ENCODE data around the gene FAM193A. TPM values are rescaled to one million over a fixed set of nuclear protein-coding genes. Genes with fewer than 3 reads are reported as not detected.
"Not testable (repeated sequence)": the region's sequence is repeated elsewhere in the genome, so short reads cannot be mapped to it uniquely, and the experiment has no call there.

The FAM193A gene
- total RNA-seq, 6 experiments from 2014 or later: 8.5 to 12.3 (median 9.7) TPM

GRCh38 chr4:2526559-2526958, 9.9 kb upstream of the FAM193A start:
- no peaks in the 10 kb centered on the region for H3K9me3 ChIP-seq
- ATAC-seq (no peak), DNase-seq (no peak)
- no peaks in the 10 kb centered on the region for H3K36me3 ChIP-seq
- H3K27me3 ChIP-seq: no peaks in the 10 kb centered on the region
- H3K4me1 ChIP-seq: no peaks in the 10 kb centered on the region
- 88% methylated on average over 6 of the region's 9 CpGs for WGBS (ENCODE audit: insufficient coverage, low coverage, low lambda C conversion rate, missing lambda C conversion rate)
- no peak overlapping the region for H3K4me3 ChIP-seq
- no peak overlapping the region for H3K27ac ChIP-seq
- intact Hi-C loops (cut with DNase I): no loop called here
- TF ChIP-seq POLR2A (IDR thresholded peaks at IDR 0.05): no peak
- no peak for TF ChIP-seq CTCF (IDR thresholded peaks at IDR 0.05)

- Histone ChIP-seq H3K36me3 (no peaks in the 10 kb centered on the region), H3K9me3 (no peaks in the 10 kb centered on the region), H3K27ac (no peak overlapping the region), H3K4me3 (peak overlapping the region; percentile 69 to 85 (median 78)), H3K27me3 (no peaks in the 10 kb centered on the region), H3K4me1 (peaks cover 0 to 24% (median 7%) of the 10 kb centered on the region in 4 donors)
- WGBS (ENCODE audit: insufficient coverage, low coverage, low lambda C conversion rate, missing lambda C conversion rate): 68% methylated on average over 5 of the region's 5 CpGs
- TF ChIP-seq CTCF (IDR thresholded peaks at IDR 0.05): no peak
- no peak for TF ChIP-seq POLR2A (IDR thresholded peaks at IDR 0.05)
- no peak for DNase-seq
- intact Hi-C loops (cut with DNase I): no loop called here
- ATAC-seq: no peak
Observed at GRCh38 chr4:2534904-2535375, 1.5 kb upstream of the FAM193A start.

- intact Hi-C loops (cut with DNase I): no loop called here
- H3K4me3 ChIP-seq: peak overlapping the region; percentile 69 to 85 (median 78)
- peak; percentile 73 for TF ChIP-seq POLR2A (IDR thresholded peaks at IDR 0.05)
- no peak for TF ChIP-seq CTCF (IDR thresholded peaks at IDR 0.05)
- DNase-seq (peak in 2 of 3 donors; percentile 49 to 75), ATAC-seq (peak in 1 of 4 donors; percentile 2)
- H3K27me3 ChIP-seq: no peaks in the 10 kb centered on the region
- 42% methylated on average over 5 of the region's 77 CpGs for WGBS (ENCODE audit: insufficient coverage, low coverage, low lambda C conversion rate, missing lambda C conversion rate)
- H3K27ac ChIP-seq: peak overlapping the region; percentile 66 to 93 (median 86)
- H3K4me1 ChIP-seq: peaks cover 0 to 25% (median 7%) of the 10 kb centered on the region in 4 donors
- H3K36me3 ChIP-seq: no peaks in the 10 kb centered on the region
- no peaks in the 10 kb centered on the region for H3K9me3 ChIP-seq
Observed at GRCh38 chr4:2535376-2536192, 863 bp upstream of the FAM193A start.

- 0% methylated on average over 20 of the region's 103 CpGs for WGBS (ENCODE audit: insufficient coverage, low coverage, low lambda C conversion rate, missing lambda C conversion rate)
- ATAC-seq: peak; percentile 0 to 17 (median 6)
- intact Hi-C loops (cut with DNase I): no loop called here
- peak; percentile 60 to 71 (median 67) for DNase-seq
- H3K4me3 ChIP-seq: peak overlapping the region; percentile 84 to 96 (median 87)
- H3K27me3 ChIP-seq: no peaks in the 10 kb centered on the region
- H3K36me3 ChIP-seq: no peaks in the 10 kb centered on the region
- H3K9me3 ChIP-seq: no peaks in the 10 kb centered on the region
- H3K27ac ChIP-seq: peak overlapping the region; percentile 33 to 85 (median 85)
- TF ChIP-seq CTCF (IDR thresholded peaks at IDR 0.05) (no peak), POLR2A (IDR thresholded peaks at IDR 0.05) (peak; percentile 31)
- peaks cover 0 to 25% (median 7%) of the 10 kb centered on the region in 4 donors for H3K4me1 ChIP-seq
Observed at GRCh38 chr4:2537011-2537830, 774 bp downstream of the FAM193A start.

GRCh38 chr4:2543580-2544191, 7.2 kb downstream of the FAM193A start:
- not testable (repeated sequence) for ATAC-seq
- WGBS (ENCODE audit: insufficient coverage, low coverage, low lambda C conversion rate, missing lambda C conversion rate): 65% methylated on average over 9 of the region's 10 CpGs

More at GRCh38 chr4:2543580-2544191, 7.2 kb downstream of the FAM193A start:
- H3K4me3 ChIP-seq; H3K36me3 ChIP-seq; DNase-seq; H3K27me3 ChIP-seq; H3K9me3 ChIP-seq; intact Hi-C loops (cut with DNase I); H3K27ac ChIP-seq: not testable (repeated sequence)
- H3K4me1 ChIP-seq: peaks cover 0 to 18% (median 8%) of the 10 kb centered on the region in 4 donors

All from right lobe of liver (tissue), 6 donors.